Liver (tissue), 9 donors: ENCODE data around the gene FASN. TPM values are rescaled to one million over a fixed set of nuclear protein-coding genes. Genes with fewer than 3 reads are reported as not detected.

ENCODE experiments used
- DNase-seq: peaks from one replicate; pipeline ENCODE4 v3.0.0-alpha.2; 2017; ENCODE audit warnings: low spot score
- H3K27ac ChIP-seq, 2 donors: one replicate each; pipeline ENCODE4 v1.7.0; 2013; ENCODE audit warnings: inconsistent platforms in 2 of 2, low read length in 2 of 2, control low read depth in 1 of 2, low read depth in 1 of 2, mild to moderate bottlenecking in 1 of 2
- H3K27me3 ChIP-seq, 4 donors: one replicate each; pipeline versions ENCODE4 v1.6.1 to v1.7.0; 2013; ENCODE audit warnings: low read length in 3 of 4, inconsistent platforms in 1 of 4, mild to moderate bottlenecking in 1 of 4, moderate library complexity in 1 of 4; ENCODE audit not compliant: control insufficient read depth in 4 of 4, insufficient read depth in 4 of 4
- H3K36me3 ChIP-seq, 4 donors: one replicate each; pipeline versions ENCODE4 v1.6.1 to v1.7.0; 2013; ENCODE audit warnings: low read length in 3 of 4, mild to moderate bottlenecking in 3 of 4, low read depth in 1 of 4, moderate library complexity in 1 of 4; ENCODE audit not compliant: control insufficient read depth in 4 of 4, insufficient read depth in 3 of 4
- H3K4me1 ChIP-seq, 4 donors: one replicate each; pipeline versions ENCODE4 v1.6.1 to v1.7.0; 2013; ENCODE audit warnings: low read length in 3 of 4, mild to moderate bottlenecking in 3 of 4, moderate library complexity in 1 of 4; ENCODE audit not compliant: control insufficient read depth in 4 of 4, insufficient read depth in 4 of 4
- H3K4me3 ChIP-seq, 3 donors: one replicate each; pipeline versions ENCODE4 v1.6.1 to v1.7.0; 2013; ENCODE audit warnings: low read length in 3 of 3, control low read depth in 1 of 3, low read depth in 1 of 3, mild to moderate bottlenecking in 1 of 3
- H3K9ac ChIP-seq, 2 donors: one replicate each; pipeline ENCODE4 v1.7.0; 2013; ENCODE audit warnings: low read length in 2 of 2, mild to moderate bottlenecking in 2 of 2, moderate library complexity in 2 of 2, control low read depth in 1 of 2, low read depth in 1 of 2
- H3K9me3 ChIP-seq, 4 donors: one replicate each; pipeline versions ENCODE4 v1.6.1 to v1.7.0; 2013; ENCODE audit warnings: low read length in 3 of 4; ENCODE audit not compliant: control insufficient read depth in 4 of 4
- ATF3 ChIP-seq: IDR thresholded peaks from 2 replicates; pipeline ENCODE4 v1.6.1; 2016; ENCODE audit warnings: antibody characterized with exemption
- CTCF ChIP-seq: fragments of 150-350 bp; IDR thresholded peaks from 2 replicates; pipeline ENCODE4 v1.5.1; 2017; ENCODE audit warnings: improper control_type of control experiment, low read depth, low read length; ENCODE audit not compliant: missing input control
- EGR1 ChIP-seq, 2 donors: IDR thresholded peaks; 2 replicates each; pipeline ENCODE4 v1.6.1; 2016 to 2018; ENCODE audit warnings: antibody characterized with exemption in 2 of 2, low read depth in 2 of 2
- FOXA1 ChIP-seq: IDR thresholded peaks from 2 replicates; pipeline ENCODE4 v1.6.1; 2016; ENCODE audit warnings: antibody characterized with exemption
- FOXA2 ChIP-seq: IDR thresholded peaks from 2 replicates; pipeline ENCODE4 v1.6.1; 2016; ENCODE audit warnings: antibody characterized with exemption
- GABPA ChIP-seq, 2 donors: IDR thresholded peaks in 1 of 2; conservative IDR thresholded peaks in 1 of 2; 2 replicates each; pipeline ENCODE4 v1.6.1; 2016; ENCODE audit warnings: antibody characterized with exemption in 2 of 2, mild to moderate bottlenecking in 1 of 2, moderate library complexity in 1 of 2
- HNF4A ChIP-seq, 2 donors: conservative IDR thresholded peaks; 2 replicates each; pipeline ENCODE4 v1.6.1; 2016; ENCODE audit warnings: antibody characterized with exemption in 2 of 2, mild to moderate bottlenecking in 2 of 2
- HNF4G ChIP-seq: IDR thresholded peaks from 2 replicates; pipeline ENCODE4 v1.6.1; 2016; ENCODE audit warnings: antibody characterized with exemption
- JUND ChIP-seq, 2 donors: IDR thresholded peaks; 2 replicates each; pipeline ENCODE4 v1.6.1; 2016; ENCODE audit warnings: antibody characterized with exemption in 2 of 2
- NR2F2 ChIP-seq: IDR thresholded peaks from 2 replicates; pipeline ENCODE4 v1.6.1; 2016; ENCODE audit warnings: antibody characterized with exemption
- RAD21 ChIP-seq, 2 donors: IDR thresholded peaks; 2 replicates each; pipeline ENCODE4 v1.6.1; 2016; ENCODE audit warnings: antibody characterized with exemption in 2 of 2, mild to moderate bottlenecking in 2 of 2
- RXRA ChIP-seq, 2 donors: IDR thresholded peaks; 2 replicates each; pipeline ENCODE4 v1.6.1; 2017 to 2018; ENCODE audit warnings: antibody characterized with exemption in 2 of 2, mild to moderate bottlenecking in 1 of 2
- SP1 ChIP-seq: IDR thresholded peaks from 2 replicates; pipeline ENCODE4 v1.6.1; 2018; ENCODE audit warnings: antibody characterized with exemption, mild to moderate bottlenecking
- TAF1 ChIP-seq: conservative IDR thresholded peaks from 2 replicates; pipeline ENCODE4 v1.6.1; 2016; ENCODE audit warnings: antibody characterized with exemption, mild to moderate bottlenecking
- YY1 ChIP-seq: IDR thresholded peaks from 2 replicates; pipeline ENCODE4 v1.6.1; 2016; ENCODE audit warnings: antibody characterized with exemption, mild to moderate bottlenecking
- ZBTB33 ChIP-seq: IDR thresholded peaks from 2 replicates; pipeline ENCODE4 v1.6.1; 2016; ENCODE audit warnings: antibody characterized with exemption
- WGBS: extraction: QIAGEN DNeasy Blood & Tissue Kit; methylation state at CpG from one replicate; pipeline ENCODE4 v1.1.7; 2013; 5-methylcytosine and 5-hydroxymethylcytosine counted together
- polyA plus RNA-seq, 2 donors: library from polyadenylated mRNA; stranded (reverse) in 1 of 2; unstranded in 1 of 2; fragments of 200-250 nt in 1 of 2; fragments of >200 nt in 1 of 2; fragmentation: Nextera tagmentation in 1 of 2; extraction: Ambion mirVana in 1 of 2; gene quantifications; one replicate each; pipeline versions ENCODE4 v1.2.1 to v1.2.3, GENCODE V29; 2013 to 2015
- total RNA-seq, 2 donors: library from RNA; depleted of rRNA; stranded (reverse); fragments of >200 nt; gene quantifications; one replicate each; pipeline ENCODE4 v1.2.3, GENCODE V29; 2014
- TF ChIP-seq, protein P1 (sequence below): IDR thresholded peaks from 2 replicates; pipeline ENCODE4 v1.6.1; 2016; ENCODE audit warnings: antibody characterized with exemption
- TF ChIP-seq, protein P2 (sequence below): IDR thresholded peaks from 2 replicates; pipeline ENCODE4 v1.6.1; 2016; ENCODE audit warnings: antibody characterized with exemption, mild to moderate bottlenecking
- donor health status: healthy.
- donor health status: healthy.
- donor health status: healthy.
- donor health status: healthy.
- donor health status: healthy.

Gene FASN
- total and polyA plus RNA-seq, 4 donors, result 53.1 to 229 (median 130) TPM

GRCh38 chr17:82080048-82080788, 17.8 kb downstream of the FASN start:
- no peak overlapping the region for H3K27ac ChIP-seq
- no peak overlapping the region for H3K4me3 ChIP-seq
- DNase-seq, result no peak
- TF ChIP-seq, protein P1, sequence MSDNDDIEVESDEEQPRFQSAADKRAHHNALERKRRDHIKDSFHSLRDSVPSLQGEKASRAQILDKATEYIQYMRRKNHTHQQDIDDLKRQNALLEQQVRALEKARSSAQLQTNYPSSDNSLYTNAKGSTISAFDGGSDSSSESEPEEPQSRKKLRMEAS, result no peak
- no peak for TF ChIP-seq SP1
- no peak for TF ChIP-seq ZBTB33
- no peak for TF ChIP-seq JUND (IDR thresholded peaks at IDR 0.05)
- no peak for TF ChIP-seq RXRA (IDR thresholded peaks at IDR 0.05)
- no peak for TF ChIP-seq RAD21 (IDR thresholded peaks at IDR 0.05)
- TF ChIP-seq FOXA1, result no peak
- TF ChIP-seq ATF3, result no peak
- no peak for TF ChIP-seq HNF4G
- no peak for TF ChIP-seq FOXA2
- TF ChIP-seq TAF1, result no peak
- no peak for TF ChIP-seq GABPA (IDR thresholded peaks at IDR 0.05 in 1 of 2, conservative IDR thresholded peaks at IDR 0.05 in 1 of 2)
- TF ChIP-seq, protein P2, sequence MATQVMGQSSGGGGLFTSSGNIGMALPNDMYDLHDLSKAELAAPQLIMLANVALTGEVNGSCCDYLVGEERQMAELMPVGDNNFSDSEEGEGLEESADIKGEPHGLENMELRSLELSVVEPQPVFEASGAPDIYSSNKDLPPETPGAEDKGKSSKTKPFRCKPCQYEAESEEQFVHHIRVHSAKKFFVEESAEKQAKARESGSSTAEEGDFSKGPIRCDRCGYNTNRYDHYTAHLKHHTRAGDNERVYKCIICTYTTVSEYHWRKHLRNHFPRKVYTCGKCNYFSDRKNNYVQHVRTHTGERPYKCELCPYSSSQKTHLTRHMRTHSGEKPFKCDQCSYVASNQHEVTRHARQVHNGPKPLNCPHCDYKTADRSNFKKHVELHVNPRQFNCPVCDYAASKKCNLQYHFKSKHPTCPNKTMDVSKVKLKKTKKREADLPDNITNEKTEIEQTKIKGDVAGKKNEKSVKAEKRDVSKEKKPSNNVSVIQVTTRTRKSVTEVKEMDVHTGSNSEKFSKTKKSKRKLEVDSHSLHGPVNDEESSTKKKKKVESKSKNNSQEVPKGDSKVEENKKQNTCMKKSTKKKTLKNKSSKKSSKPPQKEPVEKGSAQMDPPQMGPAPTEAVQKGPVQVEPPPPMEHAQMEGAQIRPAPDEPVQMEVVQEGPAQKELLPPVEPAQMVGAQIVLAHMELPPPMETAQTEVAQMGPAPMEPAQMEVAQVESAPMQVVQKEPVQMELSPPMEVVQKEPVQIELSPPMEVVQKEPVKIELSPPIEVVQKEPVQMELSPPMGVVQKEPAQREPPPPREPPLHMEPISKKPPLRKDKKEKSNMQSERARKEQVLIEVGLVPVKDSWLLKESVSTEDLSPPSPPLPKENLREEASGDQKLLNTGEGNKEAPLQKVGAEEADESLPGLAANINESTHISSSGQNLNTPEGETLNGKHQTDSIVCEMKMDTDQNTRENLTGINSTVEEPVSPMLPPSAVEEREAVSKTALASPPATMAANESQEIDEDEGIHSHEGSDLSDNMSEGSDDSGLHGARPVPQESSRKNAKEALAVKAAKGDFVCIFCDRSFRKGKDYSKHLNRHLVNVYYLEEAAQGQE, result no peak
- TF ChIP-seq HNF4A (conservative IDR thresholded peaks at IDR 0.05), result no peak
- TF ChIP-seq EGR1 (IDR thresholded peaks at IDR 0.05; ENCODE audit: low read depth in 2 of 2), result no peak
- no peak for TF ChIP-seq YY1
- TF ChIP-seq CTCF, result no peak
- TF ChIP-seq NR2F2, result no peak
- peaks cover 0 to 11% (median 3%) of the 10 kb centered on the region in 4 donors for H3K4me1 ChIP-seq
- no peak overlapping the region for H3K9ac ChIP-seq
- 91% methylated on average over 36 of the region's 36 CpGs for WGBS
- H3K9me3 ChIP-seq, result no peaks in the 10 kb centered on the region
- peaks cover 24 to 51% (median 47%) of the 10 kb centered on the region in 4 donors for H3K36me3 ChIP-seq
- H3K27me3 ChIP-seq, result no peaks in the 10 kb centered on the region
